Loucy (cell line): ENCODE results near the gene C5orf47.
A peak's percentile ranks its signal among the peaks of the same experiment; 100 is the strongest.

Experiments
- EZH2phosphoT487 ChIP-seq: fragments of 200-600 bp; IDR thresholded peaks from 2 replicates; pipeline ENCODE4 v1.6.1; 2018; ENCODE audit warnings: antibody characterized with exemption, mild to moderate bottlenecking, moderate library complexity, borderline replicate concordance
- TF ChIP-seq, protein P1 (sequence below): fragments of 200-600 bp; sonication (generic); conservative IDR thresholded peaks from 2 replicates; pipeline ENCODE4 v1.5.1; 2014; ENCODE audit warnings: mild to moderate bottlenecking, antibody characterized with exemption, low read length

GRCh38 chr5:174045470-174046025 lies 56.6 kb downstream of the C5orf47 start, which contains the start of gene NSG2:
- TF ChIP-seq, protein P1, sequence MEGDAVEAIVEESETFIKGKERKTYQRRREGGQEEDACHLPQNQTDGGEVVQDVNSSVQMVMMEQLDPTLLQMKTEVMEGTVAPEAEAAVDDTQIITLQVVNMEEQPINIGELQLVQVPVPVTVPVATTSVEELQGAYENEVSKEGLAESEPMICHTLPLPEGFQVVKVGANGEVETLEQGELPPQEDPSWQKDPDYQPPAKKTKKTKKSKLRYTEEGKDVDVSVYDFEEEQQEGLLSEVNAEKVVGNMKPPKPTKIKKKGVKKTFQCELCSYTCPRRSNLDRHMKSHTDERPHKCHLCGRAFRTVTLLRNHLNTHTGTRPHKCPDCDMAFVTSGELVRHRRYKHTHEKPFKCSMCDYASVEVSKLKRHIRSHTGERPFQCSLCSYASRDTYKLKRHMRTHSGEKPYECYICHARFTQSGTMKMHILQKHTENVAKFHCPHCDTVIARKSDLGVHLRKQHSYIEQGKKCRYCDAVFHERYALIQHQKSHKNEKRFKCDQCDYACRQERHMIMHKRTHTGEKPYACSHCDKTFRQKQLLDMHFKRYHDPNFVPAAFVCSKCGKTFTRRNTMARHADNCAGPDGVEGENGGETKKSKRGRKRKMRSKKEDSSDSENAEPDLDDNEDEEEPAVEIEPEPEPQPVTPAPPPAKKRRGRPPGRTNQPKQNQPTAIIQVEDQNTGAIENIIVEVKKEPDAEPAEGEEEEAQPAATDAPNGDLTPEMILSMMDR, result peak; percentile 67
- TF ChIP-seq EZH2phosphoT487, result no peak
